HG02571 (cell line): Measurements from ENCODE around the gene DENND10.
"Not testable (repeated sequence)": the region's sequence is repeated elsewhere in the genome, so short reads cannot be mapped to it uniquely, and the experiment has no call there.

Source experiments
- ATAC-seq: cut with Tn5 transposase; IDR thresholded peaks from one replicate; pipeline ENCODE4 v1.9.1; 2021; ENCODE audit warnings: mild to moderate bottlenecking, moderate library complexity; ENCODE audit not compliant: unreplicated experiment

DENND10 gene

DNA sequence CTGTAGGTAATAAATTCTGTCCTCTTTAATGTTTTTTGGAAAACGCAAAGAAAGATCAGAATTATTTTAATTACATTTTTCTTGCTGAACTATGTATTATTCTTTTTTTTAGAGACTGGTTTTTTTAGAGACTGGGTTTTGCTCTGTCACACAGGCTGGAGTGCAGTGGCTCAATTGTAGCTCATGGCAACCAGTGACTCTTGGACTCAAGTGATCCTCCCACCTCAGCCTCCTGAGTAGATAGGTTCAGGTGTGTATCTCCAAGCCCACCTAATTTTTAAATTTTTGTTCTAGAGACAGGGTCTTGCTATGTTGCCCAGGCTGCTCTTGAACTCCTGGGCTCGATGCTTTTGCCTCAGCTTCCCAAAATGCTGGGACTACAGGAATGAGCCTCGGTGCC is 5.3 kb upstream of the DENND10 start:
- no peak for ATAC-seq

DNA sequence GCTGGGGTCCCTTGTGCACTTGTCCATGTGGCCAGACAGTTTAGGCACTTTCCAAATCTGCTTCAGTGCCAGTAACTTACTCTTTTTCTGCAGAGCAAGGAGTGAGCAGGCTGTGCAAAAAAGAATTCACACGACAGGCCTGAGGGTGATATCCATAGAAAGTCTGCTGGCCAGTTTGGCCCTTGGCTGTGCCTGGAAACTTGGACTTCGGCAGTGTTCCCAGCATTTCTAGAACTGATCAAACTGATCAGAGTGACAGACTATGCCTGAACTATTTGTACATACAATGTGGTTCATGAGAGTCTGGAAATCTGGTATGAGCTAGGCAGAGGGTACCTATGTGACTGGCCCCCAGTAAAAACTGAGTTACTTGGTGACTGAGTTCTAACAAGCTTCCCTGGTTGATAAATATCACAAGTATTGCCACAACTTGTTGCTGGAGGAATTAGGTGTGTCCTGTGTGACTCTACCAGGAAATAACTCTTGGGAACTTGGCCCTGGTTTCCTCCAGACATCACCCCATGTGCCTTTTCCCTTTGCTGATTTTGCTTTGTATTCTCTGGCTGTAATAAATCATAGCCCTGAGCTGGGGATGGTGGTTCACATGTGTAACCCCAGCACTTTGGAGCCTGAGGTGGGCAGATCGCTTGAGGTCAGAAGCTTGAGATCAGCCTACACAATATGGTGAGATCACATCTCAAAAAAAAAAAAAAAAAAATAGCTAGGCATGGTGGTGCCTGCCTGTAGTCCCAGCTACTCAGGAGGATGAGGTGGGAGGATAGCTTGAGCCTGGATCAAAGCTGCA is 3.3 kb upstream of the DENND10 start:
- no peak for ATAC-seq

DNA sequence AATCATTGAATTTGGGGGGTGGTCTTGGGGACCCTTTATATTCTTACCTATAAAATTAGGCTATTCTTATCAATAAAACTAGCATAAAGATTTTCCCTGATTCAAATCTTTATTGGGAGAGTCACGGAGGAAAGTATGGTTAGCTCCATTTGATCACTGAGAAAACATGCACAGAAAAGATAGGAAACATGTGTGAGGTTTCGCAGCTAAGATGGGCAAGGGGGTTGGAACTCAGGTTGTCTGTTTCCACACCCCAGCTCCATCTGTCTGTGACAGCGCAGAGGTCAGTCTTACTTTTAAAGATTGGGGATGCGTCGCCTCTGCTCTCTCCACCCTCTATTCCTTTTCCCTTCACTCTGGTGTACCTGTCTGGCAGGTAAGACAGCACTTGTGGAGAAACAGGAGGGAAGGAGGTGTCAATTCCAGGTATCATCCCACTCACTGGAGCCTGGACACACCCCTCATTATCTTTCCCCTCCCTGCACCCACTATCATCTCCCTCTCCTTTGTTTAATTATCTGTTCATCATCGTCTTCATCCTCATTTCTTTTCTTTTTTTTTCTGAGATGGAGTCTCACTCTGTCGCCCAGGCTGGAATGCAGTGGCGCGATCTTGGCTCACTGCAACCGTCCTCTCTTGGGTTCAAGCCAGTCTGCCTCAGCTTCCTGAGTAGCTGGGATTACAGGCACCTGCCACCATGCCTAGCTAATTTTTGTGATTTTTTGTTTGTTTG is 2.4 kb upstream of the DENND10 start:
- no peak for ATAC-seq

DNA sequence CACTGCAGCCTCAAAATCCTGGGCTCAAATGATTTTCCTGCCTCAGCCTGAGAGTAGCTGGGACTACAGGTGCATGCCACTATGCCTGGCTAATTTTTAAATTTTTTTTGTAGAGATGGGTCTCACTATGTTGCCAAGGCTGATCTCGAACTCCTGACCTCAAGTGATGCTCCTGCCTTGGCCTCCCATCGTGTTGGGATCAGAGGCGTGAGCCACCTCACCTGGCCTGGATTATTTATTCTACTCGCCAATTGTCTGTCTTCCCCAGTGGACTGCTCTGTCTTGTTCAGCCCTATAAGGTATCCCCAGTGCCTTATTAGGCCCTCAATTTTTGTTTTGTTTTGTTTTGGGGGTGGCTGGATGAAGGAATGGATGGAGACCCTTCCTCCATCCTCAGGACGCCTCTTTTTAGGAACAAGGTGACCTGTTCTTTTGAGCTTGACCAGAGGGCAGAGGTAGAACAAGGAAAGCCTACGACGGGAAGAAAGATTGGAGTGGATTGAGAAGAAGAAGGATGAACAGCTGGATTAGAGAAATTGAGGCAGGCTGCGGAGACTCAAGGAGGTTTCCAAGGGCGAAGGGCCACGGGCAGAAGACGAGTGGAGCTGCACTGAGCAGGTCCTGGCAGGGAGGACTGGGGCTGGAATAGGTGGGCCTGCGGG is 541 bp upstream of the DENND10 start:
- ATAC-seq: no peak

DNA sequence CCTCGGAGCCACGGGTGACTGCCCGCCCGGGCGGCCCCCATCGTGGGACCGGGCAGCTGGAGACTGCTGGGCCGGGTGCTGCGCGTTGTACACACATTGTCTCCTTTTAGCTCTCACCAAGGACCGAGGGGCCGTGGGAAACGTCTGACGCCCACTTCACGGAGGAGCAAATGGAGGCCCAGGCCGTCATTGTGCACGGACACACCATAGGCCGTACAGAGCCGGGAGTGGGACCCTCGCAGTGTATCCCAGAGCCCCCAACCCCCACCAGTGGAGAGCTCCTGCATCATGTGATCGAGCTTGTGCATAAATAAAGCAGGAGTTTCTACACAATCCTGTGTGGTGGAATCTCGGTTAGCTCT is 722 bp downstream of the DENND10 start:
- ATAC-seq: no peak

DNA sequence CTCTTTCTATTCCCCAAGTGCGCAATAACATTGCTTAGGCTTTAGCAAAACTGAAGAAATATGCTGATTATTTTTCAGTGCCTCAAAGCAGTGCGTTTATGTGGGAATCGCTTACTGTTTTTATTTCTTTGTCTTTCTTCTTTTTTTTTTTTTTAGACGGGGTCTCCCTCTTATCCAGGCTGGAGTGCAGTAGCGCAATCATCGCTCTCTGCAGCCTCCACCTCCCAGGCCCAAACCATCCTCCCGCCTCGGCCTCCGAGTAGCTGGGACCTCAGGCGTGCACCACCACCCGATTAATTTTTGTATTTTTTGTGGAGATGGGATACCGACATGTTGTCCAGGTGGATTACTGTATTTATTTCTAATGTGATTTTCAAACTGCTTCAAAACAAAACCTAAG is 1.2 kb downstream of the DENND10 start:
- no peak for ATAC-seq

DNA sequence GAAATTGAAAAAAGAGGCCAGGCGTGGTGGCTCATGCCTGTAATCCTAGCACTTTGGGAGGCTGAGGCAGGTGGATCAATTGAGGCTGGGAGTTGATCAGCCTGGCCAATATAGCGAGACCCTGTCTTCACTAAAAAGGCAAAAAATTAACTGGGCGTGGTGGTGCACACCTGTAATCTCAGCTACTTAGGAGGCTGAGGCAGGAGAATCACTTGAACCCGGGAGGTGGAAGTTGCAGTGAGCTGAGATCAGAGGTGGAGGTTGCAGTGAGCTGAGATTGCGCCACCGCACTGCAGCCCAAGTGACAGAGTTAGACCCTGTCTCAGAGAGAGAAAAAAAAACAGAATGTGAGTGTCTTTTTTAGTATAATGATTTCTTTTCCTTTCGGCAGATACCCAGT is 2.0 kb downstream of the DENND10 start:
- not testable (repeated sequence) for ATAC-seq

DNA sequence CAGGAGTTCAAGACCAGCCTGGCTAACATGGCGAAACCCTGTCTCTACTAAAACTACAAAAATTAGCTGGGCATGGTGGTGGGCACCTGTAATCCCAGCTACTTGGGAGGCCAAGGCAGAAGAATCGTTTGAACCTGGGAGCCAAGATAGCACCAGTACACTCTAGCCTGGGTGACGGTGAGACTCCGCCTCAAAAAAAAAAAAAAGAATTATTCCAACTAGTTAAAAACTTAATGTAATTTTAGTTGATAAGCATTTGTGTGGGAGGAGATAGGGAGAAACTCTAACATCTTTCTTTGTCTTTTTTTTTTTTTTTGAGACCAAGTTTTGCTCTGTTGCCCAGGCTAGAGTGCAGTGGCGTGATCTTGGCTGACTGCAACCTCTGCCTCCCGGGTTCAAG is 3.2 kb downstream of the DENND10 start:
- not testable (repeated sequence) for ATAC-seq

DNA sequence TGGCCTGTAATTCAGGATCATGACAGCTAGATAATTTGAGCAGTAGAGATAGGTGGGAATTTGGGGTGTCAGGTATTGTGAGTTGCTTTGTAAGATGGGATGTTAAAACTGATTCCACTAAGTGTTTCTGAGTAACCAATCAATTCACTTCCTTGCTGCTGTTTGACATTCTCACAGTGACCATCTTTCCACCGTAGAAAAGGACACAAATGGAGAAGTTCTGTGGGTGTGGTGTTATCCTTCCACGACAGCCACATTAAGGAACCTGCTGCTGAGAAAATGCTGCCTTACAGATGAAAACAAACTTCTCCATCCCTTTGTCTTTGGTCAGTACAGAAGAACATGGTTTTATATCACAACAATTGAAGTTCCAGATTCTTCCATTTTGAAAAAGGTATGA is 3.9 kb downstream of the DENND10 start:
- ATAC-seq: not testable (repeated sequence)

DNA sequence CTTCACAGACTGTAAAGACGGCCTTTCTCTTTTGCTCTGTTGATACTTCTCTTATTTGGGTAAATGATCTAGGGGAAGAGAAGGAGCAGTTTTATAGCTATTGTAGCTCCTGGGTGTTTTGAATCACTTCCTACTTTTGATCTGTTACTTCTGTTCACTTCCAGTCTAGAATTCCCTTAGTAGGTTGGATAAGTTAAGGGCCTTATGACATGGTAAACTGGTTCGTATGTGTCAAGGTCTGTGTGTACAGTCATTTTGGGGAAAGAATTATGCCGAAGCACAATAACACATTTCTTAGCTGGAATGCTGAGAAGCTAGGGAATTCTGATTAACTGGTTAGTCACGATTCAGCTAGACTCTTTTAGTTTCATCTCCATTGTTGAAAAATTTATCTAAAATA is 8.1 kb downstream of the DENND10 start:
- no peak for ATAC-seq

DNA sequence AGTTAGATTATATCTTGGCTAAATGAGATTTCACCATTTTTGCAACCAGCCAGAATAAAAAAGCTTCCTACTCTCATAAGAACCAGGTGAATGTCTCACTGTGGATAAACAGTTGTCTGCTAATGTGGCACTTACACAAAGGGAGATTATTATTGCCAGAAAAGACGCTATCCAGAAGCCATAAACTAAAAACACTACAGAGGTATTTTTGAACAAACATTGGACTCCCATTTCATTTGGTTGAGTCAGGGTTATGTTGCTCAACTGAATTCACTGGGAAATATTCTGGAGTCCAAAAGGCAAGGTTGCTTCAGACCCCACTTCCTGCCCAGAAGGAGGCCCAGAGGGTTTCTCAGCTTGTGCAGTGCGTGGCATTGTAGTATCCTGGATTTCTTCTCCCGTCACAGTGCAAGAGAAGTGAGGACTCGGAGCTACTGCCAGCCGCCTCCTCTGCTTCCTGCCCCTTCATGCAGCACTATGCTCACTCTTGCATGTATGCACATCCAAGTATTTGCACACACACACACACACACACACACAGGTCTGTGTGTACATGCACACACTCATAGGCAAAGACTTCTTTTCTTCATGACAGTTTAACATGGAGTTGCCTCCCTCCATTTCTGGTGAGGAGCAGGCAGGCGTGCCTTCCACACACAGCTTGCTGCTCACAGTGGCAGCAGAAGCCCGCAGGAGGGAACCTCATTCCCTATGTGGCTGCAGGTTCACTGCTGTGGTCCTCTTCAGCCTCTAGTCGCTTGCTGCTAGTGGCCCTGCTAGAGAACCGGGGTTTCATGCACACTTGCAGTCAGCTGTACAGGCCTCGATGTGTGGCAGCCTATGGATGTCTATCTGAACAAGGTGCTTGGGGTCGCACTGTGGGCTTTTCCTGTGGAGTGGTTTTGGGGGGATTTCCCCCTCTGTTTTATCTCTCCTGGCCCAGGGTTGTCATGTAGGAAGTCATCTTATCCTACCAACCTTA is 10.1 kb downstream of the DENND10 start:
- no peak for ATAC-seq

DNA sequence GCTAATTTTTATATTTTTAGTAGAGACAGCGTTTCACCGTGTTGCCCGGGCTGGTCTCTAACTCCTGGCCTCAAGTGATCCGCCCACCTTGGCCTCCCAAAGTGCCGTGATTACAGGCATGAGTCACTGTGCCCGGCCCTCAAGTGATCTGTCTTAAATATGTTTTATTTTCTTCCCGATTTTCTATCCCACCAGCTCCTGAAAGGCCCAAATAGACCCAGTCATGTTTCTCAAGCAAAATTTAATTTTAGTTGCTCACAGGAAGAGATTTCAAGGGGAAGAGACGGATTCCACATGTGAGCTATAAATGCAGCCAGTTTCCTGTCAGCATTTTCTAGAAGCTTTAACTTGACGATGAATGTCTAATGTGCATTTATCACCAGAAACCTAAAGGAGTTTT is 12.0 kb downstream of the DENND10 start:
- no peak for ATAC-seq

DNA sequence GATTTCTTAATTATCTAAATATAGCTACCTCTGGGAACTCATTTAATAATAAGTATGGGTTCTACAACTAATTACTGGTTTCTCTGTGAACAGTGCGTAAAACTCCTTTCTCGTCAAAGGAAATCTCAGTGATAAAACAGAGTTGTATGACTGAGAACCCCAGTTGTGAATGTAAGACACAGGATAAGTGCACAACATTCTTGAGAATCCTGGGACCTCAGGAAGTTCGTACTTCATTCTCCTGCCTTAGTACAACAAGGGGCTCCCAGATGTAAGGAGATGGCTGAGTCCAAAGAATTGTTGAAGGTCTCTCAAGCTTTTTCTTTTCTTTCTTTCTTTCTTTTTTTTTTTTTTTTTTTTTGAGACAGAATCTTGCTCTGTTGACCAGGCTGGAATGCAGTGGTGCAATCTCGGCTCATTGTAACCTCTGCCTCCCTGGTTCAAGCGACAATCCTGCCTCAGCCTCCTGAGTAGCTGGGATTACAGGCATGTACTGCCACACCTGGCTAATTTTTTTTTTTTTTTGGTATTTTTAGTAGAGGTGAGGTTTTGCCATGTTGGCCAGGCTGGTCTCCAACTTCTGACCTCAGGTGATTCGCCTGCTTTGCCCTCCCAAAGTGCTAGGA is 12.5 kb downstream of the DENND10 start:
- no peak for ATAC-seq

DNA sequence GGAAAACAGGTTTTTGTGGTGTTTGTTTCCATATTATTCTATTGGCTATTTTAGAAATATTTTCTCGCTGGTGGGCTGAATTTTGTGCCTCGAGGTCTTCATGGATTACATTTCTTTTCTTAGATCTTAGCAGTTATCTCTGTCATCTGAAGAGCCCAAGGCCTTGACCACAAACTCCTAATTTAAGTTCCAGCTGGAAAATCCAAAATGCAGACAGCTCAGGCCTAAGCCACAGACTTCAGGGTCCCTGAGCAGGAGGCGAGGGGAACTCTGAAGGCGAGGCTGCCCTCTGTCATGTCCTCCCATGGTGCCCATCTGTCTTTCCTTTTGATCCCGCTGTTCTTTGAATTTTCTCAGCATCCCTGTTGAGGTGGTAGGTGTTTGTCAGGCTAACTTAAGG is 14.3 kb downstream of the DENND10 start:
- no peak for ATAC-seq

DNA sequence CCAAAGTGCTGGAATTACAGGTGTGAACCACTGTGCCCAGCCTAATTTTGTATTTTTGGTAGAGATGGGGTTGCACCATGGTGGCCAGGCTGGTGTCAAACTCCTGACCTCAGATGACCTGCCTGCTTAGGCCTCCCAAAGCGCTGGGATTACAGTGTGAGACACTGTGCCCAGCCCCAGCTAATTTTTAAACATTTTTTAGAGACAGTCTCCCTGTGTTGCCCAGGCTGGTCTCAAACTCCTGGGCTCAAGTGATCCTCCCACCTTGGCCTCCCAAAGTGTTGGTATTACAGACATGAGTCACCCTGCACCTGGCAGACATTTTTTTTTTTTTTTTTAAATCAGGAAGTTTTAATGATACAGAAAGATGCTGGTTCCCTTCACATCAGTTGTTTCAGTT is 15.5 kb downstream of the DENND10 start:
- no peak for ATAC-seq

DNA sequence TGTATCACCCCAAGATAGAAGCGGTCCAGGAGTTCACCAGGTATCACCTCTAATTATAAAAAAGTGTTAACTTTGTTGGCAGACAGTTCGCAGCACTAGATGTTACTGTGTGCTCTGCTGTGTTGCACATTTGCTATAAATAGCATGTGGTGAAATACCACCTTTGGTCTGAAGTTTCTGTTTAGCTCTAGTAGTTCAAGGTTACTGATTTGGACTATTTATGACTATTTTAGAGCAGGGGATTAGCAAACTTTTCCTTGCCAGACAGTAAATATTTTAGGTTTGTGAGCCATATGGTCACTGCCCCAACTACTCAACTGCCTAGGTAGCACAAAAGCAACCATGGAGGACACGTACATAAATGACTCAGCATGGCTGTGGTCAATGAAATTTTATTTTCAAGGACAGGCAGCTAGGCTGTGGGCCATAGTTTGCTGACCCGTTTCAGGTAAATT is 16.5 kb downstream of the DENND10 start:
- ATAC-seq: peak; percentile 85

DNA sequence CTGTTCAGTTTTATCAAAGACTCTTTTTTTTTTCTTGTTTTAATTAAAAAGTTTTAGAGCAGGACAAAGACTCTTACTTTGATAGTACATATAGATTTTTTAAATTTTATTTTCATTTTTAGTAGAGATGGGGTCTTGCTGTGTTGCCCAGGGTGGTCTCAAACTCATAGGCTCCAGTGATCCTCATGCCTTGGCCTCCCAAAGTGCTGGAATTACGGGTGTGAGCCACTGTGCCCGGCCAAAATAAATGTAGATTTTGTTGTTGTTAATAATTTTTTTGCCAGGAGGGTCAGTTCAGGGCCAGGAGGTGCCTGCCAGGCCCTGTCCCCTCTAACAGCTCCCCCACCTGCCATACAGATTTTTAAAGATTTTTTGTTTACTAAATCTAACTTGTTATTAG is 17.0 kb downstream of the DENND10 start:
- no peak for ATAC-seq

DNA sequence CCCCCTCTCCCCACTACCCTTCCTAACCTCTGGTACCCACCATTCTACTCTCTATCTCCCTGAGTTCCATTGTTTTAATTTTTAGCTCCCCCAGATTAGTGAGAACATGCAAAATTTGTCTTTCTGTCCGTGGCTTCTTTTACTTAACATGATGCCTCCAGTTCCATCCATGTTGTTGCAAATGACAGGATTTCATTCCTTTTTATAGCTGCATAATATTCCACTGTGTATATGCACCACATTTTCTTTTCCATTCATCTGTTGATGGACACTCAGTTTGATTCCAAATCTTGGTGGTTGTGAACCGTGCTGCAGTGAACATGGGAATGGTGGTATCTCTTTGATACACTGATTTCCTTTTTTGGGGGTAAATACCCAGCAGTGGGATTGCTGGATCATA is 22.0 kb downstream of the DENND10 start:
- ATAC-seq: no peak

DNA sequence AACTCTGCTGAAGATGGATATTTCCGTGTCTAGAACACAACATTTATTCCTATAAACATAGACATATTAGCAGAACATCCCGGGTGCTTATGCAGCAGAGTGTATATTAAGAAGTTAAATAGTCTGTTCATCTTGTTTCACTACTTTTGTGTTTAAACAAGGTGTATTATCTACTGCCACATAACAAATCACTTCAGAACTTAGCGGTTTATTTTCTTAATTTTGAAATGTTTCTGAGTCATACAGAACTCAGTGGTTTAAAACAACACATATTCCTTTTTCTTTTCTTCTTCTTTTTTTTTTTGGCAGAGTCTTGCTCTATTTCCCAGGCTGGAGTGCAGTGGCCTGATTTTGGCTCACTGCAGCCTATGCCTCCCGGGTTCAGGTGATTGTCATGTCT is 25.8 kb downstream of the DENND10 start:
- no peak for ATAC-seq

DNA sequence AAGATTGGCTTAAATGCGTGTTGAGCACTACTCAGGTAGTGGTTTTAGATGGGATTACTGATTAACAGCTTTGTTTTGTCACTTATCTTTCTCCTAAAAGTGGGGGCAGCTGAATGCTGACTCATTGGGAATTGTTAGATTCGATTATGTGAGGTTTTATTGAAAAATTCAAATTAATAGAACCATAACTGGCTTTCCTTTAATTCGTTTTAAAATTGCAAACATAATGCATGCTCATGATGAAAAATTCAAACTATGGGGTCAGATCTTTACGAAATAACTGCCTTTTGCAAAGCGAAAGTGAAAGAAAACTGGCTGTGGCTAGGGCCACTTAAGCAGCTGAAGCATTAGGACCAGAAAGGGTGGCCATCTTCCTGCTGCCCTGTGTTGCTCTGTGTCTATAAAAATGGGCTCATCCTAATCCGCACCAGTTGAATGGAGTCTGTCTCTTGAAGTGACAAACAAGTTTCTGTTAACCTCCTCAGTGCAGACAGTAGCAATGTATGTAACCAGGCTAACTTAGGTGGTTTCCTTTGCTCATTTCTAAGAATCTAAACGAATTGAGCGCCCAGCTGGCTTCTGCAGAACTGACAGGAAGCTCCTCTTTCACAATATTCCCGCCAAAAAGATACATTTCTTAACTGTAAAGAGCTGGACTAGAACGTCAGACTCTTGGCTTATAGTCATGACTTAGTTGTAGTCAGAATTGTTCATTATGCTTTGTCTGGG is 27.8 kb downstream of the DENND10 start:
- ATAC-seq: no peak
